Upper lobe of right lung (tissue), 1 donor: Measurements from ENCODE around the gene KLF16. TPM values are rescaled to one million over a fixed set of nuclear protein-coding genes. Genes with fewer than 3 reads are reported as not detected.

ENCODE experiments used
- ATAC-seq: fragments of 200-7000 bp; cut with Tn5 transposase; one replicate; pipeline ENCODE4 v1.9.1; 2020; ENCODE audit warnings: mild to moderate bottlenecking, moderate library complexity
- DNase-seq: peaks from one replicate; pipeline ENCODE4 v3.0.0-alpha.2; 2020
- H3K27ac ChIP-seq: fragments of 200-600 bp; one replicate; pipeline ENCODE4 v1.8.0; 2022
- H3K27me3 ChIP-seq: fragments of 200-600 bp; one replicate; pipeline ENCODE4 v1.8.0; 2022; ENCODE audit warnings: mild to moderate bottlenecking
- H3K36me3 ChIP-seq: fragments of 200-600 bp; one replicate; pipeline ENCODE4 v1.8.0; 2022
- H3K4me1 ChIP-seq: fragments of 200-600 bp; one replicate; pipeline ENCODE4 v1.8.0; 2022
- H3K4me3 ChIP-seq: fragments of 200-600 bp; one replicate; pipeline ENCODE4 v1.8.0; 2022; ENCODE audit warnings: mild to moderate bottlenecking
- H3K9me3 ChIP-seq: fragments of 200-600 bp; one replicate; pipeline ENCODE4 v1.8.0; 2022
- CTCF ChIP-seq: fragments of 200-600 bp; IDR thresholded peaks from one replicate; pipeline ENCODE4 v1.8.0; 2022; ENCODE audit warnings: antibody characterized with exemption
- intact Hi-C: fragments of 100-400 bp; cut with DNase I; formaldehyde crosslinking; loops from one replicate; pipeline ENCODE4 v1.11.0; 2022
- total RNA-seq: library from RNA; stranded (reverse); fragmentation: NEBNext Ultra II Directional; extraction: Animal tissue kit (Norgen Biotek cat#: 25700); gene quantifications from one replicate; pipeline ENCODE4 v1.2.1, GENCODE V29; 2021
- donor health status: DM: no; HTN: yes; CAD: no; lungs with severe emphysema.

The KLF16 gene
- total RNA-seq, 1 donor from 2014 or later, result 28.0 TPM

GRCh38 chr19:1809678-1810077 is 53.7 kb downstream of the KLF16 start:
- ATAC-seq (no peak), DNase-seq (no peak)
- Histone ChIP-seq H3K27me3 (no peaks in the 10 kb centered on the region), H3K36me3 (no peaks in the 10 kb centered on the region), H3K4me1 (peaks cover 15% of the 10 kb centered on the region), H3K4me3 (no peak overlapping the region), H3K27ac (no peak overlapping the region), H3K9me3 (no peaks in the 10 kb centered on the region)
- intact Hi-C loops, result no loop called here
- TF ChIP-seq CTCF, result no peak

- no peaks in the 10 kb centered on the region for H3K9me3 ChIP-seq
- peaks cover 11% of the 10 kb centered on the region for H3K4me1 ChIP-seq
- no peak for DNase-seq
- no peak for TF ChIP-seq CTCF
- no peaks in the 10 kb centered on the region for H3K27me3 ChIP-seq
- no peak overlapping the region for H3K27ac ChIP-seq
- intact Hi-C loops, result no loop called here
- H3K36me3 ChIP-seq, result no peaks in the 10 kb centered on the region
- no peak for ATAC-seq
- H3K4me3 ChIP-seq, result no peak overlapping the region
These were observed 55.0 kb downstream of the KLF16 start for GRCh38 chr19:1808395-1808731.

GRCh38 chr19:1807695-1808394 is 55.5 kb downstream of the KLF16 start:
- ATAC-seq, result no peak
- DNase-seq, result no peak
- Histone ChIP-seq H3K27me3 (no peaks in the 10 kb centered on the region), H3K9me3 (no peaks in the 10 kb centered on the region), H3K4me3 (no peak overlapping the region), H3K36me3 (no peaks in the 10 kb centered on the region), H3K27ac (no peak overlapping the region), H3K4me1 (peaks cover 6% of the 10 kb centered on the region)
- TF ChIP-seq CTCF, result no peak
- intact Hi-C loops, result no loop called here

- intact Hi-C loops, result no loop called here
- TF ChIP-seq CTCF, result no peak
- H3K27ac ChIP-seq, result no peak overlapping the region
- H3K4me3 ChIP-seq, result no peak overlapping the region
- H3K27me3 ChIP-seq, result no peaks in the 10 kb centered on the region
- ATAC-seq (no peak), DNase-seq (no peak)
- H3K4me1 ChIP-seq, result peaks cover 5% of the 10 kb centered on the region
- H3K36me3 ChIP-seq, result no peaks in the 10 kb centered on the region
- no peaks in the 10 kb centered on the region for H3K9me3 ChIP-seq
These were observed 56.2 kb downstream of the KLF16 start for GRCh38 chr19:1807030-1807694.

GRCh38 chr19:1806184-1807029 is 57.0 kb downstream of the KLF16 start:
- Histone ChIP-seq H3K36me3 (no peaks in the 10 kb centered on the region), H3K27ac (no peak overlapping the region), H3K4me1 (no peaks in the 10 kb centered on the region), H3K9me3 (no peaks in the 10 kb centered on the region), H3K27me3 (no peaks in the 10 kb centered on the region), H3K4me3 (no peak overlapping the region)
- no peak for TF ChIP-seq CTCF
- DNase-seq (no peak), ATAC-seq (no peak)
- intact Hi-C loops, result no loop called here
